Astrocyte of the hippocampus (primary cell): ENCODE measurements around the gene SLC6A13.
A peak's percentile ranks its signal among the peaks of the same experiment; 100 is the strongest.
"Not testable (repeated sequence)": the region's sequence is repeated elsewhere in the genome, so short reads cannot be mapped to it uniquely, and the experiment has no call there.

Experiments used
- DNase-seq: peaks from one replicate; pipeline ENCODE4 v3.0.0; 2011; ENCODE audit warnings: low read depth, low spot score

Gene SLC6A13

GRCh38 chr12:262817-263216 lies at the start of gene SLC6A13:
Gene SLC6A13 (minus strand): TSS chr12:262836. CDS start chr12:260052, 2,784 bp downstream.
- DNase-seq = peak; percentile 42

GRCh38 chr12:308511-308910 lies 45.9 kb upstream of the SLC6A13 start:
- DNase-seq = no peak

- no peak for DNase-seq
These were observed 44.8 kb upstream of the SLC6A13 start for GRCh38 chr12:307406-307805.

GRCh38 chr12:304805-305204 lies 42.2 kb upstream of the SLC6A13 start:
- peak; percentile 68 for DNase-seq

- not testable (repeated sequence) for DNase-seq
These were observed 40.1 kb upstream of the SLC6A13 start for GRCh38 chr12:302766-303165.

GRCh38 chr12:300166-300565 lies 37.5 kb upstream of the SLC6A13 start:
- not testable (repeated sequence) for DNase-seq

- DNase-seq = not testable (repeated sequence)
These were observed 36.9 kb upstream of the SLC6A13 start for GRCh38 chr12:299511-299910.

GRCh38 chr12:298059-298458 lies 35.4 kb upstream of the SLC6A13 start:
- not testable (repeated sequence) for DNase-seq

GRCh38 chr12:295132-295531 lies 32.5 kb upstream of the SLC6A13 start:
- no peak for DNase-seq

- no peak for DNase-seq
These were observed 30.6 kb upstream of the SLC6A13 start for GRCh38 chr12:293199-293598.

GRCh38 chr12:292186-292585 lies 29.6 kb upstream of the SLC6A13 start:
- peak; percentile 60 for DNase-seq

GRCh38 chr12:291153-291723 lies 28.6 kb upstream of the SLC6A13 start:
- DNase-seq = no peak

- peak; percentile 76 for DNase-seq
These were observed 26.1 kb upstream of the SLC6A13 start for GRCh38 chr12:288687-289086.

GRCh38 chr12:286531-287300 lies 24.1 kb upstream of the SLC6A13 start:
- no peak for DNase-seq

- DNase-seq = no peak
These were observed 15.4 kb upstream of the SLC6A13 start for GRCh38 chr12:278046-278445.

GRCh38 chr12:275812-276211 lies 13.2 kb upstream of the SLC6A13 start:
- no peak for DNase-seq

- DNase-seq = no peak
These were observed 10.7 kb upstream of the SLC6A13 start for GRCh38 chr12:273382-273781.

GRCh38 chr12:272942-273341 lies 10.3 kb upstream of the SLC6A13 start:
- DNase-seq = no peak

- DNase-seq = no peak
These were observed 8.5 kb upstream of the SLC6A13 start for GRCh38 chr12:271161-271560.

GRCh38 chr12:269191-269590 lies 6.6 kb upstream of the SLC6A13 start:
- no peak for DNase-seq

- no peak for DNase-seq
These were observed 5.8 kb upstream of the SLC6A13 start for GRCh38 chr12:268483-268840.

GRCh38 chr12:267581-268482 lies 5.2 kb upstream of the SLC6A13 start:
- no peak for DNase-seq
